ENCODE results near the gene IL3RA. TPM values are rescaled to one million over a fixed set of nuclear protein-coding genes. Genes with fewer than 3 reads are reported as not detected.

Gene IL3RA
- polyA plus RNA-seq, 1 donor (not counting 4 experiments of a cell fraction or from before 2014, with no cell fraction given) = not detected

DNA sequence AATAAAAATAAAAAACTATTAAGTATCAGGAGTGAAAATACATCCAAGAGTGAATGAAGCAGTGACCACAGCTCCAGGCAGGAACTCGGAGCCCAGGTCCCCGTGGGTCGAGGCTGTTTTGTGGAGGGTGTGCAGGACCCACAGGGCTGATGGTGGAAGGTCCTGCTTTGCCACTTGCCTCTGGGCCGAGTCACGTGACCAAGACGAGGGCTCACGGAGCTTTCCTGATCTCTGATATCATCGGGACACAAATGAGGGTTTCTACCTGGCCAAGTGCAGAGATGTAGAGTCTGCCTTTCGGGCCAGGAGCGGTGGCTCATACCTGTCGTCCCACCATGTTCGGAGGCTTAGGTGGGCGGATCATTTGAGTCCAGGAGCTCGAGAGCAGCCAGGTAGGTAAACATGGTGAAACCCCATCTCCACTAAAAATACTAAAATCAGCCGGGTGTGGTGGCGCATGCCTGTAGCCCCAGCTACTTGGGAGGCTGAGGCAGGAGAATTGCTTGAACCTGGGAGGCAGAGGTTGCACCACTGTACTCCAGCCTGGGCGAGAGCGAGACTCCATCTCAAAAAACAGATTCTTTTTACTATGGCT is 48.2 kb downstream of the IL3RA start:
- no peaks in the 10 kb centered on the region for H3K9me3 ChIP-seq (ENCODE audit: control insufficient read depth, low read depth, low read length)
- no peak overlapping the region for H2AFZ ChIP-seq (ENCODE audit: control insufficient read depth, low read length)
- no peaks in the 10 kb centered on the region for H3K4me1 ChIP-seq (ENCODE audit: control insufficient read depth, extremely low read depth, insufficient read depth, low read length)
- H3K27ac ChIP-seq (ENCODE audit: control insufficient read depth, insufficient read depth, low read length) = no peak overlapping the region
- no peak overlapping the region for H3K4me3 ChIP-seq (ENCODE audit: control insufficient read depth in 2 of 3, extremely low read depth in 1 of 3, insufficient read depth in 2 of 3, low read depth in 1 of 3, low read length in 3 of 3)
- DNase-seq (ENCODE audit: low read depth, low spot score) = no peak
- H4K20me1 ChIP-seq (ENCODE audit: control insufficient read depth, extremely low read depth, insufficient read depth, low read length) = peaks cover 25% of the 10 kb centered on the region
- FAIRE-seq = no peak
- dilution Hi-C loops (cut with MboI; ENCODE audit: extremely low pct_ligation_motif_present, low sequenced_read_pairs) = no loop called here
- no peak for TF ChIP-seq EZH2 (IDR thresholded peaks at IDR 0.05; ENCODE audit: low read length)
- H3K4me2 ChIP-seq (ENCODE audit: control insufficient read depth, extremely low read depth, insufficient read depth, low read depth, low read length) = no peak overlapping the region
- peaks cover 10 to 47% of the 10 kb centered on the region in 2 experiments for H3K36me3 ChIP-seq (ENCODE audit: control insufficient read depth in 2 of 2, extremely low read depth in 1 of 2, insufficient read depth in 2 of 2, low read length in 2 of 2)
- H3K9ac ChIP-seq (ENCODE audit: control insufficient read depth, extremely low read depth, insufficient read depth, low read length) = no peak overlapping the region
- no peaks in the 10 kb centered on the region for H3K27me3 ChIP-seq (ENCODE audit: control insufficient read depth, extremely low read depth, insufficient read depth, low read length)
- peaks cover 36% of the 10 kb centered on the region for H3K79me2 ChIP-seq (ENCODE audit: control insufficient read depth, insufficient read depth, low read length)
- no peaks in the 10 kb centered on the region for H3K9me1 ChIP-seq (ENCODE audit: control insufficient read depth, extremely low read depth, insufficient read depth, low read length)

DNA sequence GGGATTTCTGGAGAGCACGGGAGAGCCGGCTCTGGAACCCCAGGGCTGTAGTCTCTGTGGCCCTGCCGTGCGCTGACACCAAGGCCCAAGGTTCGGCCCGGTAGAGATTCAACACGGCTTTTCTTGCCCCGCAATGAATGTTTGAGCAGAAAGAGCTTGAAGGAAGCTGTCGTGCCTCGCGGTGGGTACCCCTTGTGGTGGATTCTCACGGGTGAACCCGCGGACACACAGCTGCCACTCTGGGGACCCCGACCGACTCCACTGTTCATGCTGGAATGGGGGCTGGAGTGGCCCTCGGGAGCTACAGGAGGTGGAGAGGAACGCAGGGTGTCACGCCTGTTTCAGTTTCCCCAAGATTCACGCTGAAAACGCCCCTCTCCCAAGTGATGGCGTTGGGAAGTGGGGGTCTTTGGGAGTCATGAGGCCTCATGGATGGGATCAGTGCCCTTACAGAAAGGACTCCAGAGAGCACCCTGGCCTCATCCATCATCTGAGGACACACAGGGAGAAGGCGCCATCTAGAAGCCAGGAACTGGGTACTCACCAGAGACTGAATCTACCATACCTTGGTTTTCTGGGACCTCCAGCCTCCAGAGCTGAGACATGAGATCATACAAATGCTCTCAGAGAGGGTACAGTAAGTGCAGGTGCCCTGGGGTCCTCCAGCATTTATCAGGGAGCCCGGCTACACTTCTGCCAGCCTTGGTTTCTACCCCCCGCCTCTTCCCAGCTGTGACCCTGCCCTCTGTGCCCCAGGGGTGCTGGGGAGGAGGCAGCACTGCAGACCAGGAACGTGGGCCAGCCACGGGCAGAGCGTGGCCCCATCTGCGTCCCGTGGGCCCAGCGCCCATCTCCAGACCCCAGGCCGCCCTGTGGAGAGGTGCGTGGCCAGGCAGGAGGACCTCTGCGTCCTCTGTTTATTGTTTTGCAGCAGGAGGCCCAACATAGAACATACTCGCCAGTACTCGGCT is 49.0 kb downstream of the IL3RA start:
- Histone ChIP-seq H3K27me3 (ENCODE audit: control insufficient read depth, extremely low read depth, insufficient read depth, low read length) (no peaks in the 10 kb centered on the region), H3K9ac (ENCODE audit: control insufficient read depth, extremely low read depth, insufficient read depth, low read length) (no peak overlapping the region), H4K20me1 (ENCODE audit: control insufficient read depth, extremely low read depth, insufficient read depth, low read length) (peaks cover 32% of the 10 kb centered on the region), H3K4me1 (ENCODE audit: control insufficient read depth, extremely low read depth, insufficient read depth, low read length) (peaks cover 2% of the 10 kb centered on the region), H3K4me3 (ENCODE audit: control insufficient read depth in 2 of 3, extremely low read depth in 1 of 3, insufficient read depth in 2 of 3, low read depth in 1 of 3, low read length in 3 of 3) (no peak overlapping the region), H3K36me3 (ENCODE audit: control insufficient read depth in 2 of 2, extremely low read depth in 1 of 2, insufficient read depth in 2 of 2, low read length in 2 of 2) (peaks cover 17 to 51% of the 10 kb centered on the region in 2 experiments), H3K27ac (ENCODE audit: control insufficient read depth, insufficient read depth, low read length) (no peak overlapping the region), H3K4me2 (ENCODE audit: control insufficient read depth, extremely low read depth, insufficient read depth, low read depth, low read length) (no peak overlapping the region), H3K79me2 (ENCODE audit: control insufficient read depth, insufficient read depth, low read length) (peaks cover 44% of the 10 kb centered on the region), H2AFZ (ENCODE audit: control insufficient read depth, low read length) (no peak overlapping the region), H3K9me3 (ENCODE audit: control insufficient read depth, low read depth, low read length) (no peaks in the 10 kb centered on the region), H3K9me1 (ENCODE audit: control insufficient read depth, extremely low read depth, insufficient read depth, low read length) (no peaks in the 10 kb centered on the region)
- DNase-seq (ENCODE audit: low read depth, low spot score) (no peak), FAIRE-seq (no peak)
- no peak for TF ChIP-seq EZH2 (IDR thresholded peaks at IDR 0.05; ENCODE audit: low read length)
- TF ChIP-seq, protein P1, sequence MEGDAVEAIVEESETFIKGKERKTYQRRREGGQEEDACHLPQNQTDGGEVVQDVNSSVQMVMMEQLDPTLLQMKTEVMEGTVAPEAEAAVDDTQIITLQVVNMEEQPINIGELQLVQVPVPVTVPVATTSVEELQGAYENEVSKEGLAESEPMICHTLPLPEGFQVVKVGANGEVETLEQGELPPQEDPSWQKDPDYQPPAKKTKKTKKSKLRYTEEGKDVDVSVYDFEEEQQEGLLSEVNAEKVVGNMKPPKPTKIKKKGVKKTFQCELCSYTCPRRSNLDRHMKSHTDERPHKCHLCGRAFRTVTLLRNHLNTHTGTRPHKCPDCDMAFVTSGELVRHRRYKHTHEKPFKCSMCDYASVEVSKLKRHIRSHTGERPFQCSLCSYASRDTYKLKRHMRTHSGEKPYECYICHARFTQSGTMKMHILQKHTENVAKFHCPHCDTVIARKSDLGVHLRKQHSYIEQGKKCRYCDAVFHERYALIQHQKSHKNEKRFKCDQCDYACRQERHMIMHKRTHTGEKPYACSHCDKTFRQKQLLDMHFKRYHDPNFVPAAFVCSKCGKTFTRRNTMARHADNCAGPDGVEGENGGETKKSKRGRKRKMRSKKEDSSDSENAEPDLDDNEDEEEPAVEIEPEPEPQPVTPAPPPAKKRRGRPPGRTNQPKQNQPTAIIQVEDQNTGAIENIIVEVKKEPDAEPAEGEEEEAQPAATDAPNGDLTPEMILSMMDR (optimal IDR thresholded peaks at IDR 0.05 in 1 of 3, IDR thresholded peaks at IDR 0.05 in 1 of 3, conservative IDR thresholded peaks at IDR 0.05 in 1 of 3; ENCODE audit: extremely low read depth in 1 of 3, insufficient read depth in 2 of 3, low read length in 3 of 3) = no peak
- dilution Hi-C loops (cut with MboI; ENCODE audit: extremely low pct_ligation_motif_present, low sequenced_read_pairs) = no loop called here
